PFSK-1 (cell line): ENCODE measurements around the gene ZFPM1.

Source experiments
- FOXP2 ChIP-seq: optimal IDR thresholded peaks from 2 replicates; pipeline ENCODE3; 2011; ENCODE audit warnings: borderline replicate concordance, control low read depth, inconsistent platforms; ENCODE audit not compliant: insufficient read depth; ENCODE audit errors: extremely low read length, extremely low read depth
- POLR2AphosphoS5 ChIP-seq: IDR thresholded peaks from 2 replicates; pipeline ENCODE4 v1.6.1; 2012; ENCODE audit warnings: low read depth, mild to moderate bottlenecking, control low read depth, low read length, moderate library complexity
- REST ChIP-seq, 2 experiments: IDR thresholded peaks; 2 replicates each; pipeline versions ENCODE4 v1.6.1 to v1.8.0; 2011 to 2012; ENCODE audit warnings: low read depth in 2 of 2, low read length in 2 of 2, control low read depth in 1 of 2, inconsistent platforms in 1 of 2, mild to moderate bottlenecking in 1 of 2, moderate library complexity in 1 of 2; ENCODE audit not compliant: insufficient read depth in 1 of 2
- SIN3A ChIP-seq: IDR thresholded peaks from 2 replicates; pipeline ENCODE4 v1.6.1; 2012; ENCODE audit warnings: mild to moderate bottlenecking, low read length, moderate library complexity, borderline replicate concordance; ENCODE audit not compliant: insufficient read depth
- TAF1 ChIP-seq: IDR thresholded peaks from 2 replicates; pipeline ENCODE4 v1.6.1; 2012; ENCODE audit warnings: low read length, control low read depth, borderline replicate concordance; ENCODE audit not compliant: insufficient read depth

ZFPM1 gene

GRCh38 chr16:88407042-88407420 is 46.0 kb upstream of the ZFPM1 start:
- TF ChIP-seq TAF1 = no peak

GRCh38 chr16:88407807-88408206 is 45.3 kb upstream of the ZFPM1 start:
- TF ChIP-seq POLR2AphosphoS5 (no peak), FOXP2 (no peak), REST (IDR thresholded peaks at IDR 0.05; ENCODE audit: insufficient read depth in 1 of 2, low read depth in 2 of 2, low read length in 2 of 2) (no peak), TAF1 (no peak), SIN3A (no peak)

GRCh38 chr16:88408561-88409142 is 44.4 kb upstream of the ZFPM1 start:
- TF ChIP-seq SIN3A (no peak), FOXP2 (no peak), POLR2AphosphoS5 (no peak), TAF1 (no peak), REST (IDR thresholded peaks at IDR 0.05; ENCODE audit: insufficient read depth in 1 of 2, low read depth in 2 of 2, low read length in 2 of 2) (no peak)

- no peak for TF ChIP-seq TAF1
- TF ChIP-seq POLR2AphosphoS5 = no peak
- no peak for TF ChIP-seq FOXP2
- TF ChIP-seq SIN3A = no peak
- no peak for TF ChIP-seq REST (IDR thresholded peaks at IDR 0.05; ENCODE audit: insufficient read depth in 1 of 2, low read depth in 2 of 2, low read length in 2 of 2)
Measured at GRCh38 chr16:88409296-88410065, 43.6 kb upstream of the ZFPM1 start.

- TF ChIP-seq POLR2AphosphoS5 (no peak), FOXP2 (no peak), REST (IDR thresholded peaks at IDR 0.05; ENCODE audit: insufficient read depth in 1 of 2, low read depth in 2 of 2, low read length in 2 of 2) (0 out of 4 replicates have a peak, but pooled peaks of 1 of the 2 experiments have one; percentile 25), SIN3A (no peak), TAF1 (no peak)
Measured at GRCh38 chr16:88411951-88412576, 41.0 kb upstream of the ZFPM1 start.
